ENCODE data around the gene DSCAML1.

DSCAML1 gene

DNA sequence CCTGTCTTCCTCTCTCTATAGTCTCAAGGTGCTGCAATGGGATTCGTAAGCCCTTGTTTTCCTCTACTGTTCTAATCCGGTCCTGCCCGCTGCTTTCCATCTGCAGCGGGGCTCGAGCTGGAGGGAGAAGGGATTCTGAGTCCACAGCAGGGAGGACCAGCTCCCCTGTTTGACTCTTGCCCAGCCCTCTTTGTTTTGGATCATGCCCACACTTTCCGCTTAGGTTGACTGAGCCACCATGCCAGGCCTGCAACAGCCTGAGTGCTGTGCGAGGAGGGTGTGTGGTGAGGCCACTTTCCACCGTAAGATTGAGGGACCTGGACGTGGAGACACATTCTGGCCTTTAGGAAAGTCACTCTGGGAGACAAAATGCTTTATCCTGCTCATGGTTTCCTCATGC, 411.1 kb downstream of the DSCAML1 start:
- DNase-seq: no peak

DNA sequence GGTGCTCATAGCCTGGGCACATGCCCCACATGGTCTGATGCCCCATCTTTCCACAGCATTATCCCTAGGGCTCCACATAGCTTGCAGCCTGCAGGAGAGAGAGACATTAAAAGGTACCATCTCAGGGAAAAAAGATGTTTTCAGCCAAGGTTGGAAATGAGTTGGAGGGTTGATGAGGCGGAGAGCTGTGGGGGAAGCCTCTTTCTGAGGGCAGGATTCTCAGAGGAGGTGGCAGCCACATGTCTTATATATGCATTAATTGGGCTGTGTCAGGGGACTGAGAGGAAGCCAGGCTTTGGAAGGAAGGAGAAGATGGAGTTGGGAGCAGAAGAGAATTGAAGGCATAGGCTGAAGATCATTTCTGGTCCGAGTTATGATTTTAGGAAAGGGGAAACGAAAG, 411.5 kb downstream of the DSCAML1 start:
- DNase-seq: no peak

DNA sequence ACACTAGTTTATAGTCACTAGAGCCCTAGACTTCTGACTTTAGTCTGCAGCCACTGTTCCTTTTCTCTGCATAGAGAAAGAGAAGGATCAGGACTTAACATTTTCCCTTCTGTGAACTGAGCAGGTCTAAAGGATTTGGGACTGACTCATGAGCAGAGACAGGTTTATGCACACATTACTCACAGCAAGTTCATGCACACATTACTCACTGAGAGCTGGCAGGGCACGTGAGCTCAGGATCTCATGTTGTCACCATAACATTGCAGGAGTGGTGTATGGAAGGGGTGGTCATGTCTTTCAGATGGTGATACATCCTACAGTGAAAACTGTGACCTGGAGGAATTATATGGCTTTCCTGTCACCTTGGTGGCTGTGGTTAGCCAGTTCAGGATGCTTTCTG, 413.0 kb downstream of the DSCAML1 start:
- DNase-seq: no peak

DNA sequence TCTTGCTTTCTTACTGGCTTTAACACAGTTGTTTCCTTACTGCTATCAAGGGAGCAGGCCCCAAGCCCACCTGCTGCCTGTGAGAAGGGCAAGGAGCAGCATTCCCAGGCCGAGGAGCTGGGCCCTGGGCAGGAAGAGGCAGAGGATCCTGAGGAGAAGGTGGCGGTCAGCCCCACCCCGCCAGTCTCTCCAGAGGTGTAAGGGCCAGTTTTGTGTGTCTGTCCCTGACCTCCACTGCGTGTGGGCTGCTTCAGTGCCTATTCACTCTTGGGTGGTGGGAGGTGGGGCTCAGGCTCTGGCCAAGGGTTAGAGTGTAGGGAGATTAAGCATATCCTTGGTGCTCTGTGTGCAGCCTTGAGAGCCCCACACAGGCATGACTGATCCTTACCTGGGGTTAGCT, 414.3 kb downstream of the DSCAML1 start:
- DNase-seq: no peak

DNA sequence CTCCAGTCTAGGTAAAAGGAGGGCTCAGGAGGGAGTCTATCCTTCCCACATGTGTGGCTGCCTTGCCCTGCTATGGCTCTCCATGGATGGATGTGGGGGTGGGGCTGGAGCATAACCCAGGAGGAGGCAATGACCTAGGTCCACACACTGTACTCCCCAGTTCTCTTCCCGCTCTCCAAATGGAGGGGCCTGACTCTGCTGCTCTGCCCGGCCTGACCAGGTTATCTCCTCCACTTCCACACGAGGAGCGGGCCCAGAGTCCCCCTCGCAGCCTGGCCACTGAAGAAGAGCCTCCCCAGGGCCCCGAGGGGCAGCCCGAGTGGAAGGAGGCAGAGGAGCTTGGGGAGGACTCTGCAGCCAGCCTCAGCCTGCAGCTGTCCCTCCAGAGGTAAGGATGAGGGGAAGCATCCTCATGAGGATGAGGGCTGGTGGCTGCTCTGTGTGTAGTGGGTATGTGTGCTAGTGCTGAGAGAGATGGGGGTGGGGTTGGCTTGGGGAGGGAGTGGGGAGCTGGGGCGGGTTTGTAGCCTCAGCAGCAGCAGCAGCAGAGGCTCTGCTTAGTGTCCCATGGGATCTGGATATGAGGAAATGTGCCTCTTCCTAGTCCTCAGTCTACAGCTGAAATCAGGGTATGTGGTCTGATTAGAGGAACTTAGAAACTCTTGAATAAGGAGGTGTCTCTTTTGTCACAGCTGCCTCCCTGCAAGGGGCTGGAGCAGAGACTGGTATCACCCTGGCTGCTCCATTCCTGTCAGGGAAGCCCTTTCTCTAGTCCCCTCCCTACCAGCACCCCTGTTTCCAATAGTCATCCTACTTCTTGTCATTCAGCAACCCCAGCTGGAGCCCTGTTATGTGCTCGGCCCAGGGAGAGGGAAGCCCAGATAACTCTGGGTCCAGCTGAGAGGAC, 415.3 kb downstream of the DSCAML1 start:
- DNase-seq: no peak

DNA sequence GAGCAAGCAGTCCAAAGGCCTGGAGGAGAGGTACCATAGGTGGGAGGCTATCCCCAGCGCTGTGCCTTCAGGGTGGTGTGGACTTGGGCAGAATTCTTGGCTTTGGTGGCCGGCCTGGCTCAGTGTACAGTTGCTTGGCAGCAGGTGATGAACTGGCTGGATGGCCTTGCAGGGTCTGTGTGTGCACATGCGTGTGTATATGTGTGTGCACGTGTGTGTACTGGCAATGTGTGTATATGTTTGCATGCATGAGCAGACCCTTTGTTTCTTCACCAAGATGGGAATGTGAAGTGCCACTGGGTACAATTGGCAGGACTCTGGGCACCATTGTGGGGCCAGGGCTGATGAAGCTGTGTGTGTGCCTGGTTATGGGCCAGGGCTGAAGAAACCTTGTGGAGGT, 416.3 kb downstream of the DSCAML1 start:
- DNase-seq: no peak

DNA sequence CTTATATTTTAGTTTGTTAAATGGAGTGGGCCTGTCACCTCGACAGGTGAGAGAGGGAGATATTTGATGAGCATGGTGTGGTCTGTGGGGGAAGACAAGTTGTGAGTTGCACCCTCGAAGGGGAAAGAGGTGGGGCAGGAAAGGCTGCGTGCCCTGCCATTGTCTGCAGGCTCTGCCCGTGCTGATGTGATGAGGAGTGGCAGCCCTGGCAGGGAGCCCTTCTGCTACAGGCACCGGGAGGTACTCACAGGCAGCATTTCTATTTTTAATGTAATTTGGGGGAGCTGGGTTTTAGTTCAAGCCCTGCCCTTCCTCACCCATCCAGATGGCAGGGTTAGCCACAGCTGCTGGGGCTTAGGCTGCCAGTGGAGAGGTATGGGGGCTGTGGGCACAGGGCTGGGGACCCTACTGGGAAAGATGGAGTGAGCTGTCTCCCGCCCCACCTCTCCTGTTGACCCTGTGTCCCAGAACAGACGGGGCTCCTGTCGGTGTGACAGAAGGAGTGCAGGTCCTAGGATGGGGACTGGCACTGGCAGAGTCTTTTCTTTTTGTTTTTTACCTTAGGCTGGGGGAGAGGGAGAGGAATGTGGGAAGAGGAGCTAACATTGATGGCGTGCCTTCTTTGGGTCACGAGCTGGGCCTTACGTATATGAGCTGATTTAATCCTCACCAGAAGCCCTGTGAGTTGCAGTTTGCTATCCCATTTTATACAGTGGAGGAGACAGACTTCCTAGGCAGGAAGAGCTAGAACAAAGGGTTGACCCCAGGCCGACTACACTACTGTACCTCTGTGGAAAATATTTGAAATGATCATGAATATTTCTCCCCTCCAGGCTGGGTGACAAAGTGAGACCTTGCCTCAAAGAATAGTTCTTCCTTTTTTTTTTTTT, 417.8 kb downstream of the DSCAML1 start:
- no peak for DNase-seq
